OCI-LY7 (cell line): ENCODE measurements around the gene CAPS. TPM values are rescaled to one million over a fixed set of nuclear protein-coding genes. Genes with fewer than 3 reads are reported as not detected.

Experiments used
- BruUV-seq: library from RNA; stranded (reverse); fragments of 400-500 nt; replicated peaks from 2 replicates; lab custom pipeline; 2021; lab: Mats Ljungman, UMichigan
- CTCF ChIA-PET: fragments of 300-600 bp; sonication (Branson Sonifier 250); formaldehyde crosslinking; loops from one replicate; lab custom pipeline; 2022; ENCODE audit warnings: antibody characterized with exemption; ENCODE audit not compliant: unreplicated experiment; lab: Charles Lee
- POLR2A ChIA-PET: fragments of 300-600 bp; sonication (Branson Sonifier 250); formaldehyde crosslinking; loops from one replicate; lab custom pipeline; 2022; ENCODE audit warnings: antibody characterized with exemption; lab: Charles Lee
- DNase-seq: peaks from one replicate; pipeline ENCODE4 v3.0.0-alpha.2; 2015; ENCODE audit warnings: low spot score
- H2AFZ ChIP-seq: fragments of 200-600 bp; sonication (generic), shearing (Covaris generic); 2 replicates; pipeline ENCODE4 v1.6.1; 2014; ENCODE audit warnings: mild to moderate bottlenecking, antibody characterized with exemption, low read length, moderate library complexity
- H3K27ac ChIP-seq: fragments of 200-600 bp; sonication (generic); 2 replicates; pipeline ENCODE4 v1.5.1; 2014; ENCODE audit warnings: mixed run types, low read depth, mild to moderate bottlenecking, moderate library complexity, low read length, inconsistent platforms; ENCODE audit not compliant: poor library complexity, severe bottlenecking
- H3K36me3 ChIP-seq: fragments of 200-600 bp; sonication (generic); 2 replicates; pipeline ENCODE4 v1.6.1; 2014; ENCODE audit warnings: mild to moderate bottlenecking, antibody characterized with exemption, low read length, moderate library complexity, mixed read lengths; ENCODE audit not compliant: insufficient read depth
- H3K4me1 ChIP-seq: fragments of 200-600 bp; sonication (generic); 2 replicates; pipeline ENCODE4 v1.5.1; 2014; ENCODE audit warnings: mild to moderate bottlenecking, low read length; ENCODE audit not compliant: insufficient read depth, poor library complexity, severe bottlenecking
- H3K4me2 ChIP-seq: fragments of 200-600 bp; sonication (generic); 2 replicates; pipeline ENCODE4 v1.6.1; 2014; ENCODE audit warnings: mild to moderate bottlenecking, low read length
- H3K4me3 ChIP-seq: fragments of 200-600 bp; sonication (generic); 2 replicates; pipeline ENCODE4 v1.5.1; 2014; ENCODE audit warnings: mild to moderate bottlenecking, low read depth, low read length; ENCODE audit not compliant: poor library complexity, severe bottlenecking
- H3K79me2 ChIP-seq: fragments of 200-600 bp; sonication (generic); 2 replicates; pipeline ENCODE4 v1.6.1; 2016; ENCODE audit warnings: low read depth, mild to moderate bottlenecking, low read length, moderate library complexity, mixed read lengths; ENCODE audit not compliant: insufficient read depth
- H3K9me2 ChIP-seq: fragments of 200-600 bp; sonication (generic); 2 replicates; pipeline ENCODE4 v1.6.1; 2016; ENCODE audit warnings: mild to moderate bottlenecking, low read length, mixed read lengths; ENCODE audit not compliant: insufficient read depth
- H3K9me3 ChIP-seq: fragments of 200-600 bp; sonication (generic); 2 replicates; pipeline ENCODE4 v1.6.1; 2014; ENCODE audit warnings: mild to moderate bottlenecking, mixed run types, low read length, mixed read lengths
- H4K20me1 ChIP-seq: fragments of 200-600 bp; sonication (generic); 2 replicates; pipeline ENCODE4 v1.6.1; 2014; ENCODE audit warnings: mild to moderate bottlenecking, antibody characterized with exemption, low read length, moderate library complexity, mixed read lengths; ENCODE audit not compliant: insufficient read depth
- EZH2phosphoT487 ChIP-seq: fragments of 200-600 bp; sonication (generic); IDR thresholded peaks from 2 replicates; pipeline ENCODE4 v1.6.1; 2018; ENCODE audit warnings: low read depth, borderline replicate concordance, mild to moderate bottlenecking, mixed run types, antibody characterized with exemption, low read length, moderate library complexity, mixed read lengths
- intact Hi-C: fragments of 100-400 bp; cut with micrococcal nuclease; formaldehyde crosslinking; loops from one replicate; pipeline ENCODE4 v1.10.0; 2022; ENCODE audit not compliant: unreplicated experiment
- total RNA-seq, 2 experiments: library from RNA; depleted of rRNA in 1 of 2; stranded (reverse); fragments of >200 nt in 1 of 2; shearing (Covaris generic) in 1 of 2; gene quantifications; 2 replicates each; pipeline ENCODE4 v1.2.3, GENCODE V29; 2014 to 2022
- TF ChIP-seq, protein P1 (sequence below): fragments of 200-600 bp; sonication (generic); conservative IDR thresholded peaks from 2 replicates; pipeline ENCODE4 v1.5.1; 2014; ENCODE audit warnings: mild to moderate bottlenecking, antibody characterized with exemption, low read length, moderate library complexity, mixed read lengths

CAPS gene
- total RNA-seq, 2 experiments from 2014 or later: 8.1 to 11.0 TPM

DNA sequence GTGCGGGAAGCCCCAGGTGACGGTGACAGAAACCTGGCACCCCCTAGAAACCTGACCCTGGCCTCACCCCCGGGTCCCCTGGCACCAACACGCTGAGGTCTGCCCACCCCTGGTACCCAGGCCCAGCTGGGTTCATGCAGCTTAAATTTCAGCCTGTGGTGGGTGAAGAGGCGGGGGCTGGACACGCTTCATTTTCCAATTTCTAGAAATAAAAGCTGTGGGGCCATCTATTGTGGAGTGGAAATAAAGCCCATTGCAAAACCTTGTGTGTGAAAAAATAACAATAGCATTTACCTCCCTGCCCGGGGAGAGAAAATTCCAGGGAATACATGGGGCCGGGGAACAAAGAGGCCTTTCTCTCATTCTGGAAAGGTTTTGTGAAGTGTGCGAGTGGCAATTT, 36.2 kb upstream of the CAPS start:
- no peak for DNase-seq
- ChIA-PET POLR2A (interaction anchor here (0.6 kb wide), 1 partner anchor 22 kb away, joined by 3 read pairs; no protein-coding TSS in a partner anchor), CTCF (no interaction called here)
- TF ChIP-seq, protein P1, sequence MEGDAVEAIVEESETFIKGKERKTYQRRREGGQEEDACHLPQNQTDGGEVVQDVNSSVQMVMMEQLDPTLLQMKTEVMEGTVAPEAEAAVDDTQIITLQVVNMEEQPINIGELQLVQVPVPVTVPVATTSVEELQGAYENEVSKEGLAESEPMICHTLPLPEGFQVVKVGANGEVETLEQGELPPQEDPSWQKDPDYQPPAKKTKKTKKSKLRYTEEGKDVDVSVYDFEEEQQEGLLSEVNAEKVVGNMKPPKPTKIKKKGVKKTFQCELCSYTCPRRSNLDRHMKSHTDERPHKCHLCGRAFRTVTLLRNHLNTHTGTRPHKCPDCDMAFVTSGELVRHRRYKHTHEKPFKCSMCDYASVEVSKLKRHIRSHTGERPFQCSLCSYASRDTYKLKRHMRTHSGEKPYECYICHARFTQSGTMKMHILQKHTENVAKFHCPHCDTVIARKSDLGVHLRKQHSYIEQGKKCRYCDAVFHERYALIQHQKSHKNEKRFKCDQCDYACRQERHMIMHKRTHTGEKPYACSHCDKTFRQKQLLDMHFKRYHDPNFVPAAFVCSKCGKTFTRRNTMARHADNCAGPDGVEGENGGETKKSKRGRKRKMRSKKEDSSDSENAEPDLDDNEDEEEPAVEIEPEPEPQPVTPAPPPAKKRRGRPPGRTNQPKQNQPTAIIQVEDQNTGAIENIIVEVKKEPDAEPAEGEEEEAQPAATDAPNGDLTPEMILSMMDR: no peak
- no peak for TF ChIP-seq EZH2phosphoT487
- Histone ChIP-seq H3K4me1 (peaks cover 8% of the 10 kb centered on the region), H3K27ac (no peak overlapping the region), H3K4me2 (no peak overlapping the region), H3K4me3 (no peak overlapping the region), H4K20me1 (no peaks in the 10 kb centered on the region), H3K36me3 (no peaks in the 10 kb centered on the region), H3K9me3 (no peaks in the 10 kb centered on the region), H3K79me2 (no peaks in the 10 kb centered on the region), H3K9me2 (no peaks in the 10 kb centered on the region), H2AFZ (no peak overlapping the region)
- intact Hi-C loops: no loop called here
- no TSS peak for BruUV-seq

GRCh38 chr19:5880196-5880595, 33.9 kb upstream of the CAPS start:
- H3K4me2 ChIP-seq: no peak overlapping the region
- H3K9me3 ChIP-seq: no peaks in the 10 kb centered on the region
- no peak for DNase-seq
- H3K79me2 ChIP-seq: no peaks in the 10 kb centered on the region
- ChIA-PET POLR2A (no interaction called here), CTCF (no interaction called here)
- no peak overlapping the region for H2AFZ ChIP-seq
- no peak overlapping the region for H3K27ac ChIP-seq
- no peaks in the 10 kb centered on the region for H3K36me3 ChIP-seq
- no peak overlapping the region for H3K4me3 ChIP-seq
- H3K9me2 ChIP-seq: no peaks in the 10 kb centered on the region
- intact Hi-C loops: no loop called here
- no peak for TF ChIP-seq EZH2phosphoT487
- TF ChIP-seq, protein P1: no peak
- H4K20me1 ChIP-seq: no peaks in the 10 kb centered on the region
- no TSS peak for BruUV-seq
- peaks cover 8% of the 10 kb centered on the region for H3K4me1 ChIP-seq

DNA sequence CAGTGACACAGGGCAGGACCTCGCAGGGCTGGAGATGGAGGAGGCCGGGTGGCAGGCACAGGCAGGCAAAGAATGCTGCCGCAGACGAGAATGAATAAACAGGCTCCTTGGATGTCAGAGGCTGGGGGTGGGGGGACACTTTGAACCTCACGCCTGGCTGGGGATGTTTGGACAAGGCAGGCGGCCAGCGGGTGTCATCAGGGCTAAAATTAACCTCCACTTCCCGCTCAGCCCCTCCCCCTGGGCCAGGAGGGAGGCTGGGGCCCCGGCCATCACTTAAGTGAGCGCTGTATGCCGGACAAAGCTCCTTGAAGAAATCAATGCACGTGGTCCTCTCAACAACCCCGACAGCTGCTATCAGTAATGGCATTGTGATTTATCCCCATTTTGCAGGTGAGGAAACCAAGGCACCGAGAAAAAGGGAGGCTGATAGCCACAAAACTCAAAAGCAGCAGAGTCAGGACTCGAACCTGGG, 33.4 kb upstream of the CAPS start:
- CTCF ChIA-PET: no interaction called here
- Histone ChIP-seq H3K27ac (no peak overlapping the region), H3K4me1 (peaks cover 8% of the 10 kb centered on the region), H4K20me1 (no peaks in the 10 kb centered on the region), H3K36me3 (no peaks in the 10 kb centered on the region), H3K79me2 (no peaks in the 10 kb centered on the region), H3K4me3 (no peak overlapping the region), H3K4me2 (no peak overlapping the region), H2AFZ (no peak overlapping the region), H3K9me3 (no peaks in the 10 kb centered on the region), H3K9me2 (no peaks in the 10 kb centered on the region)
- intact Hi-C loops: no loop called here
- POLR2A ChIA-PET: no interaction called here
- TF ChIP-seq, protein P1: no peak
- no peak for TF ChIP-seq EZH2phosphoT487
- no TSS peak for BruUV-seq
- no peak for DNase-seq
